Stimulated activated CD8-positive, alpha-beta memory T cell treated with anti-CD3 and anti-CD28 coated beads, Interleukin-15, amount 100 ng/mL, for 48 hours (primary cell): ENCODE data around the gene LIX1.
"Not testable (repeated sequence)": the region's sequence is repeated elsewhere in the genome, so short reads cannot be mapped to it uniquely, and the experiment has no call there.

Experiments used
- DNase-seq, 2 donors: peaks; one replicate each; pipeline ENCODE4 v3.0.0-alpha.2; 2020; ENCODE audit warnings: low read depth in 2 of 2

LIX1 gene

DNA sequence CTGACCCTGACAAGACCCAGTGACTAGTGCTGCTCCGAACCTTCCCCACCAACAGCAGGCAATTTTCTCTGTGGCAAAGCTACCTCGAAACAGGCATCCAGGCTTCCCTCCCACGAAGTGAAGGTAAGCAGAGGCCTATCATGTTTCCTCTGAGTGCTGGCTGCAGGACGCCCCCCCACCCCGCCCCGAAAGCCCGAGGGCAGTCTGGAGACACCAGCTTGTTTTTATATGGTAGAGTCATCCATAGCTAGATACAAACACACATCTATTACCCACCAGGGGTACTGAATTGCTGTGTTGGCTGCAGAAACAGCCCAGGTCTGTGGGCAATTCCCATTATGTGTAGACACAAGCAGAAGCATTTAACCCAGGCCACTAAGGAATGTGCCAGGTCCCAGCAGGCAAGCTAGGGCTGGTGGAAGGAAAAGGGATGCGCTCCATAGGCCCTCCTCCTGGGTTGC, 40.4 kb downstream of the LIX1 start:
- no peak for DNase-seq

DNA sequence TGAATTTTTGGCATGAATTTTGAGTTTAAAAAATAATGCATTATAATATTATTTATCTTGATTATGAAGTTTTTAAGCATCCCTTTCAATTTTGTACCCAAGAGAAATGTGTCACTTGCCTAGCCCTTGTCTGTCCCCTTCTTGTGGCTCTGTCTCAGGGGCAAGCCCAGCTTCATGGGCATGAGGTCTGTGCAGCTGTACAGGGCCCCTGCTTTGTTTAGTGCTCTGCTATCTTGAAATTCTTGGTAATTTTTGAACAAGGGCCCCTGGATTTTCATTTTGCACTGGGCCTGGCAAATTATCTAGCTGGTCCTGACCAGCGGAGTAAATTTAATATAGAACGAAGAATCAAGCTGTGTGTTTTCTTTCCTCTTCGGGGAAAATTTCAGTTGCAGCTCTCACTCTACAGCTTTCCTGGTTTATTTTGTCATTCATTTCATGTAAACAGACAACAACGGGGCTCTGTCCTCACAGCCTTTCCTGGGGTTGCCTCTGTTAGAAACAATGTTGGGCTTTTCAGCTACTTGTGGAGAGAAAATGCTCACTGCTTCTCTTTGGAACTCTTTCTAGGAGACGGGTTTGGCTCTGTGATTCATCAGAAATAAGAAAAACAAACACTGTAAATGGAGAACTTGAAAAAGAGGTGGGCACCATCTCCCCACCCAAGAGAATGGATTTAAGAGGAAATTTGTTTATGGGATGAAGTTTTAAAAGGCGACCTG, 41.1 kb downstream of the LIX1 start:
- no peak for DNase-seq

DNA sequence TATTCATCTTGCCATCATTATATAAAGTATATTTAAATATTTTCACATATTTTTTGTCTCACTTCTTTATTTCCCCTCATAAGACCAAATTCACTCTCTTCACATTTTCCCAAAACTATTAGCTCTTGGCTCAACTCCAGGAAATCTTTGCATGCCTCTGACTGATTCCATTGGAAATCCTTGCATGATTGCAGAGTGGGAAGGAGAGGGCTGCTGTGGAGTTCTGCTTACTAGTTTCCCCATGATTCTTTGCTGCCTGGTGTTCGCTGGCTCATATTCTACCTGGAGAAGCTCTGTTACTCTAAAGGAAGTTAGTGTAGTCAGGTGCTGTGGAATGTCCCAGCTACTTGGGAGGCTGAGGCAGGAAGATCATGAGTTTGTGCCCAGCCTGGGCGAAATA, 41.9 kb downstream of the LIX1 start:
- DNase-seq, result no peak

DNA sequence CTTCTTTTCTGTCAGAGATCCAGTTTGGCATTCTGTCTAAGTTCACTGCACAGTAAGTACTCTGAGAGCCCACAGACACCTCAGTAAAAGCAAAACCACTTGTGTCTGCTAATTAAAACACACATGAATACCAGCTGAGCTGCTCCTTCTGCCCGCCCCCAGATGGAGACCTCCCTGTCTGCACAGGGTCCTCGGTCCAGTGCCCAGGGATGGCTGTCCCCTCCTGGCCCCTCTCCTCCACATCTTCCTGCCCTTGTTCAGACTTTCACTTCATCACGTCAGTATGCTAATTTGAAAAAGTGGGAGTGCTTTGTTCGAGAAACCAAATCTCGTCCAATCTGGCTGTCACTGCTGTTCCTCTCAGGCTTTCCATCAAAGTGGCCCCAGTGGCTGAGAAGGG, 43.5 kb downstream of the LIX1 start:
- DNase-seq, result no peak

DNA sequence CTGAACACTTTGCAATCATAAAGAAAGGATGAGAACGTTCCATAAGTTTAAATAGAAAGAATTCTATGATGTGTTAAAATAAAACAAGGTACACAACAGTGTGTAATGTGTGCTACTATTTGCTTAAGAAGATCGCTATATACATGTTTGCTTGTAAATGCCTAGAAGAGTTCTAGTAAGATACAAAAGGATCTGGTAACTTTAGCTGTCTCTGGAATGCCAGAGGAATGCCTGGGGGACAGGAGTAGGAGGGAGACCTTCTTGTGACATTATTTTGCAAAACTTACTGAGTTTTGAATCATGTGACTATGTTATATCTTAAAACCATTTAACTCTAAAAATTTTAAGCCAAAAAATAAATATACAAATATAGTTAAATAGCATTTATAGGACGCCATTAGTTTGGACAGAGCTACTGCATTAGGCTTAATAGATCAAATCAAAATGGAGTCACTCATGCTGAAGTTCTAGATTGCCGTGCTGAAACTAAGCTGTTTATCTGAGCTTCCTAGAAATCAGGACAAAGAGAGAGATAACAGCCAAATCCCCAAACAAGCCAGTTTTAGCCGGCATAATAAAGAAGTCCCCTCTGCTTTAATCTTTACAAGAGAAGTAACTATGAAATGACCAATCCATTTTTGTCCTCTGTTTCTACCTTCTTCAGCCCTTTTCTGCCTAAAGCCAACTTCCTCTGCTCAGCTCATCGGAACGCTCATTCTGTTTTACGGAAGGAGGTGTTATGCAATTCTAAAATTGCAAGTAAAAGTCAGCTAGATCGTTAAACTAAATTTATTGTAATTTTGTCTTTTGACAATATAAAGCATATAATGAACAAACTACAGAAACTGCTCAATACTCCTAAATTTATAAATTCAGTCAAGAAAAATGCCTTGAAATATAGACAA, 44.8 kb downstream of the LIX1 start:
- no peak for DNase-seq

DNA sequence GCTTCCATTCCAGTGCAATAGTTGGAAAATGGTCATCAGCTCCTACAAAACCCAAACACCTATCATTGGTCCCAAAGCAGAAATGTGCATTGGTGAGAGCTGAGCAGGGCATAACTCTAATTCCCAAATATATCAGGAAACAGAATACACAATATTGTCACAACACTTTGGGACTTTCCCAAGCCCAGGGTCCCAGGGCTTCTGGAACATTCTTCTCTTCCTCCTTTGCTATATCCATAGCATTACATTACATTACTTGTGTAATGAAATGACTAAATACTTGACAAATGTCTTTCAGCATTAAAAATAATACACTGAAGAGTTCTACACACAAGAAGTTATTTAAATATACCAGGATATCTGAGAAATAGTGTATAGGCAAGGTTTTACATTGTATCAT, 45.6 kb downstream of the LIX1 start:
- DNase-seq, result no peak

DNA sequence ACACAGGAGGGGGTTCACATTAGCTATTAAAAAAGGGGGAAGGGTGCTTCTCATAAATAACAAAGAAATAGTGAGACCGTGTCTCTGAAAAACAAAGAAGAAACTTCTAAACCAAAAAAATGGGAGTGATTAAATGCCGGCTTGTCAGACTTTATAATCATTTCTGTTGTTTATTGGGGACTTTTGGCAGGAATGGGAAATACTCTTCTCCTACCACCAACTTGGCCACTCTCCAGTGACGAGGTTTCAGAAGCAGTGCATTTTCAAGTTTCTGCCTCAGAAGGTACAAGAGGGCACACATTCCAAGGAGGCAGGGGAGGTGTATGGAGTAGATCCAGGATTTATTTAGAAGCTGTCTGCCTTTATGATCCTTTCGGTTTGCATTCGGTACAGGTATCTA, 46.2 kb downstream of the LIX1 start:
- DNase-seq, result no peak

DNA sequence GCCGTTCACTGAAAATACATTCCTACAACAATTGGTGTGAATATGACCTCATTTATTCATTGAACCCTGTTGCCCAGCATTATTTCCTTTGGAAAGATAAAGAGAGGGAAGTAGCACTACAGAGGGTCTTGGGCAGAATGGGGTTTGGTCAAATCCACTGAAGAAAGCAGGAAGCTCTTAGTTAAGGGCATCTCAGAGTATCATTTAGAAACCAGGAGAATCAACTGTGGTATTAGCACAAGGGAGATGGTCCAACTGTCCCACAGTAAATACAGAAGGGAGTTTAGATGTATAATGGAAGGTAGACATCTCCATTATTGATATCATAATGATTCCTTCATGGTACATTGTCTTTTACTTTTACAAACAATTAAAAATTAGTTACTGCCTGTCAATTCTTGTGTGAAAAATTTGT, 47.1 kb downstream of the LIX1 start:
- DNase-seq, result no peak

DNA sequence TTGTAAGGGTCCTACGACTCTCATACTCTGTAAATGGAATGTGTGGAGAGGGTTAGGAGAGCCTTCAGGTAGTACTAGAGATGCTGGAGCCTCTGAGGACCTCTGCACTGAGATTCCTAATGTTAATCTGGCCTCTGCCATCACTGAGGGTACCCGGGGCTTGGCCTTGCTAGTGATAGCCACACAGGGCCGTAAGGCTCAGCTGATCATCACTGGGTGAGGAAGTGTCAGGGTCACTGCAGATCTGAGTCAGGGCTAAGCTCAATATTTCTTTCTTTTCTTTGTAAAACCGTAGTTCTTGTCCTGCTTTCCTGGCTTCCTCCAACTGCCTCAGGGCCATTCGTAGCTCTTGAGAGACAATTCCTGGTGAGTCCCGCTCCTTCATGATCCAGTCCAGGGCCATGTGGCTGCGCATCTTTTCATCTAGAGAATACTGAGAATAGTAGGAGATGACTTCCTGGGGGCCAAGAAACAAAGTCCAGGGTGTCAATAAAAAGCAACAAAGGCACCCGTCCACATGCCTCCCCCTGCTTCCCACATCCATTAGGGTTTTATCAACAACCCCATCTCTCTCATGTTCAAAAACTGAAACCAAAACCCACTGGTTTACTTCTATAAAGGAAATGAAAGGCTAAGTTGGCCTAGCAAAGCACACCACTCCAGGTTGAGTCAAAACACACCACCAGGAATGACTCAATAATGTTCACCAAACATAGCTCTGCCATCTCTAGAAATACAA, 47.7 kb downstream of the LIX1 start:
- DNase-seq, result peak; percentile 15

DNA sequence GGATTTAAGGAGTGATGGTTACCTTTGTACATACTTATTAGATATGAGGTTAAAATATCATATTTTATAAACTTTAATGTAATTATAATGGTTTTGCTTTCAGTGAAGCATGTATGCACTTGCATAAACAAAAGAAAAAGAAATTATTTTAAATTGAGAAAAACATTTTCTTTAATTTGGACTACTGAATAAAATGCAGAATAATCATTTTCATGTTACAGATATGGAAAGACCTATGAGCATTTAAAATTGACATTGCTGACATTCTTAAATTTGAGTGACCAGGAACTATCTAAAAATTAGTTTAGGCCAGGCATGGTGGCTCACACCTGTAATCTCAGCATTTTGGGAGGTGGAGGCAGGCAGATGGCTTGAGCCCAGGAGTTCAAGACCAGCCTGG, 49.2 kb downstream of the LIX1 start:
- no peak for DNase-seq

DNA sequence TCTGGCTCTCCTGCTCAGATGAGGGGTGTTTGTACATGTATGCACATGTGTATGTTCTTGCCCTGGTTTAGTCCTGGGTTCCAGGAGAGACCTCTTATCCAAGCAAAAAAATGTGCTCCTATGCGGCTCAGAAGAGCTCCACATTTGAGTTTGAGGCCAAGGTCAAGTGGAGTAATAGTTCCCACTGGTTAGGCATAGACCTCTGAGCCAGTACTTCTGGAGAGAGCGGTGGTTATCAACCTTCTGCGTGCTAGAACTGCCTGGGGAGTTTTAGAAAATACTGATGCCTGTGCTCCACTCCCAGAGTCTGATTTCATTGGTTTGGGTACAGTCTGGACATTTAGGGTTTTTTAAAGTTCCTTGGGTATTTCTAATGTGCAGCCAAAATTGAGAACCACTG, 51.5 kb downstream of the LIX1 start:
- no peak for DNase-seq

DNA sequence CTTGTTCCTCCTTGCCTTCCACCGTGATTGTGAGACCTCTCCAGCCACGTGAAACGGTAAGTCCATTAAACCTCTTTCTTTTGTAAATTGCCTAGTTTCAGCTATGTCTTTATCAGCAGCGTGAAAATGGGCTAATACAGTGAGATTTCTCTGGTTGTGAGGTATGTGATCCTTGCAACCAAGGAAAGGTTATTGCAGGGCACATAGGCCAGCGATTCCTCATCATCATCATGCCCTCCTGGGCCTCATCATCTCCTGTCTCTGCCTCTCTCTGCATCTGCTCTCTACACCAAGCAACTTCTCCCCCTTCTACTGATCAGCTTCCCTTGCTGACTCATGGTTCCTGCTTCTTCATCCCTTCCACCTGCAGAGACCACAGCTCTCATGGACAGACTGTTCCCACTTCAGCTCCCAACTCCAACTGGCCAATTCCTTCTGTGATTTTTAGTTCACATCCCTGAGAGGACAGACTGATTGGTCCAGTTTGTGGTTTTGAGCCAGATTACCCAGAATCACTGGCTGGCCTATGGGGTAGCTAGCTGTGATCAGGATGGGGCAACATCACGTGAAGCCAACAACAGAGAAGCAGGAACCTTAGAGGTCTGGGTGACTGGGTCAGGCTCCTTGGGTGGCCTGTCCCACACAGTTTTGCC, 53.1 kb downstream of the LIX1 start:
- DNase-seq, result no peak

DNA sequence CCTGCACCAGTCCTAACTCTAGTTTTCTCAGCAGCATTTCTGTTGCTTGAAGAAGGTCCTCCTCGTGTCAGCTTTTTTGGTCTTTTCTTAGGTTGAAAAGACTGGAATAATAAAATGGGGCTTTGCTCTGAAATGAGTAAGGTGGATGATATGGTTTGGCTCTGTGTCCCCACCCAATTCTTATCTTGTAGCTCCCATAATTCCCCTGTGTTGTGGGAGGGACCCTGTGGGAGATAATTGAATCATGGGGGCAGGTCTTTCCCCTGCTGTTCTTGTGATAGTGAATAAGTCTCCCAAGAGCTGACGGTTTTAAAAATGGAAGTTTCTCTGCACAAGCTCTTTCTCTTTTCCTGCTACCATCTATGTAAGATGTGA, 53.6 kb downstream of the LIX1 start:
- no peak for DNase-seq

DNA sequence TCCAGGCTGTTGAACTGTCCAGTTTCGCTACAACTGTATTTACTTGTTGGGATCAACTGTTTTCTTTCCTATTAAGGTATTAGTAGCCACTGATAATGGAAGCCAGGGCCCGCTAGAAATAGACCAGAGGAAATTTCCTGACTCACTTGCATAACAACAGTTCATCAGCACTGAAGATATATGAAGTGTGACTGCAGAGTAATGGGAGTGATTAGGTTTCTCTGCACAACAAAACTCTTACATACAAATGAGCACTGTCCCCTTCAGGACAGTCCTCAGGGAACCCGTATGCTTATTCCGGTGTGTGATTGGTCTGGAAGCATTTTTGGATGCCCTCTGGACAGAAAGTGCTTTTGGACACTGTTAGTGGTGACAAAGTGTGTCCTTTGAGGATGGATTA, 55.3 kb downstream of the LIX1 start:
- DNase-seq, result no peak

DNA sequence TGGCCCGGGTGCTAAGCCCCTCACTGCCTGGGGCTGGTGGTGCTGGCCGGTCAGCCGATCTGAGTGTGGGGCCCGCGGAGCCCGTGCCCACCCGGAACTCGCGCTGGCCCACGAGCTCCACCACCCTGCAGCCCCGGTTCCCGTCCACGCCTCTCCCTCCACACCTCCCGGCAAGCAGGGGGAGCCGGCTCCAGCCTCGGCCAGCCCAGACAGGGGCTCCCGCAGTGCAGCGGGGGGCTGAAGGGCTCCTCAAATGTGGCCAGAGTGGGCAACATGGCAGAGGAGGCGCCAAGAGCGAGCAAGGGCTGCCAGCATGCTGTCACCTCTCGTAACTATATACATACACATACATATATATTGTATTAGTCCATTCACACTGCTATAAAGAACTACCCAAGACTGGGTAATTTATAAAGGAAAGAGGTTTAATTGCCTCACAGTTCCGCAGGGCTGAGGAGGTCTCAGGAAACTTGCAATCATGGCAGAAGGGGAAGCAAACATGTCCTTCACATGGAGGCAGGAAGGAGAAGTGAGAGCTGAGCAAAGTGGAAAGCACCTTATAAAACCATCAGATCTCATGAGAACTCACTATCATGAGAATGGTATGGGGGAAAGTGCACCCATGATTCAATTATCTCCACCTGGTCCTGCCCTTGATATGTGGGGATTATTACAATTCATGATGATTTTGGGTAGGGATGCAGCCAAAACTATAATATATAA, 56.8 kb downstream of the LIX1 start:
- DNase-seq, result no peak

DNA sequence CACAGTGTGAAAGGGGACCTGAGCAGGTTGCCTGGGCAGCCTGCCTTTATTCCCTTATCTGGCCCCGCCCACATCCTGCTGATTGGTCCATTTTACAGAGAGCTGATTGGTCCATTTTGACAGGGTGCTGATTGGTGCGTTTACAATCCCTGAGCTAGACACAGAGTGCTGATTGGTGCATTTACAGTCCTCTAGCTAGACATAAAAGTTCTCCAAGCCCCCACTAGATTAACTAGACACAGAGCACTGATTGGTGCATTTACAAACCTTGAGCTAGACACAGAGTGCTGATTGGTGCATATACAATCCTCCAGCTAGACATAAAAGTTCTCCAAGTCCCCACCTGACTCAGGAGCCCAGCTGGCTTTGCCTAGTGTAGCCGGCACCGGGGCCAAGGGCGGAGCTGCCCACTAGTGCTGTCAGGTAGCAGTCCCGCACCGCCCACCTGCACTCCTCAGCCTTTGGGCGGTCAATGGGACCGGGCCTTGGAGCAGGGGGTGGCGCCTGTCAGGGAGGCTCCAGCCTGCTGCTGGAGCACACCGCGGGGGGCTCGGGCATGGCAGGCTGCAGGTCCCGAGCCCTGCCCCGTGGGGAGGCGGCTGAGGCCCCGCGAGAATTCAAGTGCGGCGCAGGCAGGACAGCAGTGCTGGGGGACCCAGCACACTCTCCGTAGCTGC, 57.5 kb downstream of the LIX1 start:
- DNase-seq, result not testable (repeated sequence)

DNA sequence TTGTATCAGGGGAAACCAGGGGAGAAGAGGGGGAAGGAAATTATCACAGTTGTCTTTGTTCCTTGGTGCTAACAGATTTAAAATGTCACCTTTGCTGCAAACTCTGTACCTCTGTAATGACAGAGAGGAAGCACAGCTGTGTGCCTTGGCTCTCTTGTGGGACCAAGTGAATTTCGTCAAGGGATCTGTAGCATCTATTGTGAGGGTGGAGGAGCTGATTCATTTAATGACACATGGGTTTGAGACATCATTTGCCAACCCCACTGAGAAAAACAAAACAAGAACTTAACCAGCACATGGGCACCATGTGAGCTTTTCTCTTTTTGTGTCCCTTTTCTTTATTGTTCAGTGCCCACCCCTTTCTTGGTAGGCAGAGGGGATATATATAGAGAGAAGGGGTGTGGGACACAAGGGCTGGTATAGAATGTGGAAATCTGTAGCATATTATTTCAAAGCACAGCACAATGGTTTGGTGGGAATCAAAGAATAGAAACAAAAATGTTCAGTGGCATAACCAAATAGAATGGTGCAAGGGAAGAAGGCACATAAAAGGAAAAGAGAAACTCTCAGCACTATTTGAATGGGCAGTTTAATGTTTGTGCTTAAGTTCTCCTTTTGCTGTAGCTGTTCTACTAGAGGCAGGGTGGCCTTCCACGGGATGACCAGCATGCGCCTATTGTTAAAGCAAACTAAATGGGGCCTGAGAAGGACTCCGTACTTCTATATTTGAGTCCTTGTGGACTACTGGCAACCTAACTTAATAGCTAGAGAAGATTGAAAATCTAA, 63.3 kb downstream of the LIX1 start:
- DNase-seq, result no peak

DNA sequence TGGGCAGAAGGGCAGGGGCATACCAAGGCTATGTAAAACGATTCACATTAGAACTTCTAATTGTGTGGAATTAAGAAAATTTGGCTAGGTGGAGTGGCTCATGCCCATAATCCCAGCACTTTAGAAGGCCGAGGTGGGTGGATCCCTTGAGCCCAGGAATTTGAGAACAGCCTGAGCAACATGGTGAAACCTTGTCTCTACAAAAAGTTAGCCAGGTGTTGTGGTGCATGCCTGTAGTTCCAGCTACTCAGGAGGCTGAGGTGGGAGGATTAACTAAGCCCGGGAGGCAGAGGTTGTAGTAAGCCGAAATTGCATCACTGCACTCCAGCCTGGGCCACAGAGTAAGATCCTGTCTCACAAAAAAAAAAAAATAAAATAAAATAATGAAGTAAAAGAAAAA, 65.2 kb downstream of the LIX1 start:
- no peak for DNase-seq

DNA sequence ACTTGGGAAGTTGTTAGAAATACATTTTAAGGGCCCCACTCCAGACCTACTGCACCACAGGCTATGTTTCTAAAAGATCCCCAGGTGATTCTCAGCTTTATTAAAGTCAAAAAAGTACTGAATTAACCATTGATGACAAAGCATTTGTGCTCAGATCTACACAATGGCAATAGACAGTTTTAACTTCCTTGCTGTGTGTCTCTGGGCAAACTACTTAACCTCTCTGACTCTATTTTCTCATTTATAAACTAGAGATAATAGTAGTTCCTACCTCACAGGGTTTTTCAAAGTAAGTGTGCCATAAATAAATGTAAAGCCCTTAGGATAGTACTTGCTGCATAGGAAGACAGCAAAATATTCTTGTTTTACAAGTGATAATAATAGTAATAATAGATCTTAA, 66.3 kb downstream of the LIX1 start:
- no peak for DNase-seq

DNA sequence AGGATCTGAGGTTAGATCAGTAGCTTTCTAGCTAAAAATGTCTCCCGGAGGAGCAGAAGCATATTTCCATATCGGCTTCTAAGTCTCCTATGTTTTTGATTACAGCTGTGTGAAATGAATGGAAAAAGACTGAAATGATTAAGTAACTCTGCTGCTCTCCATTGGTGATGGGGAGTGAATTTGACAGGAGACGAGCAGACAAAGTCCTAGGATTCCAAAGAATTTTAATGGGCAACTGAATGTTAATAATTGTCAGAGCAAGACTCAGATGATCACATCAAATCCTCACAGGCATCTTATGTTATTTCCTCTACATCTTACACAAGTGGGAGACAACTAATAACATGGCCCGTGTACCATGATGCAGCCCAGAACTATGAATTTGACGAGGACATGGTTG, 66.8 kb downstream of the LIX1 start:
- DNase-seq, result no peak
